ENCODE data around the gene ADAM22. TPM values are rescaled to one million over a fixed set of nuclear protein-coding genes. Genes with fewer than 3 reads are reported as not detected.
"Not testable (repeated sequence)": the region's sequence is repeated elsewhere in the genome, so short reads cannot be mapped to it uniquely, and the experiment has no call there.

Gene ADAM22, protein sequence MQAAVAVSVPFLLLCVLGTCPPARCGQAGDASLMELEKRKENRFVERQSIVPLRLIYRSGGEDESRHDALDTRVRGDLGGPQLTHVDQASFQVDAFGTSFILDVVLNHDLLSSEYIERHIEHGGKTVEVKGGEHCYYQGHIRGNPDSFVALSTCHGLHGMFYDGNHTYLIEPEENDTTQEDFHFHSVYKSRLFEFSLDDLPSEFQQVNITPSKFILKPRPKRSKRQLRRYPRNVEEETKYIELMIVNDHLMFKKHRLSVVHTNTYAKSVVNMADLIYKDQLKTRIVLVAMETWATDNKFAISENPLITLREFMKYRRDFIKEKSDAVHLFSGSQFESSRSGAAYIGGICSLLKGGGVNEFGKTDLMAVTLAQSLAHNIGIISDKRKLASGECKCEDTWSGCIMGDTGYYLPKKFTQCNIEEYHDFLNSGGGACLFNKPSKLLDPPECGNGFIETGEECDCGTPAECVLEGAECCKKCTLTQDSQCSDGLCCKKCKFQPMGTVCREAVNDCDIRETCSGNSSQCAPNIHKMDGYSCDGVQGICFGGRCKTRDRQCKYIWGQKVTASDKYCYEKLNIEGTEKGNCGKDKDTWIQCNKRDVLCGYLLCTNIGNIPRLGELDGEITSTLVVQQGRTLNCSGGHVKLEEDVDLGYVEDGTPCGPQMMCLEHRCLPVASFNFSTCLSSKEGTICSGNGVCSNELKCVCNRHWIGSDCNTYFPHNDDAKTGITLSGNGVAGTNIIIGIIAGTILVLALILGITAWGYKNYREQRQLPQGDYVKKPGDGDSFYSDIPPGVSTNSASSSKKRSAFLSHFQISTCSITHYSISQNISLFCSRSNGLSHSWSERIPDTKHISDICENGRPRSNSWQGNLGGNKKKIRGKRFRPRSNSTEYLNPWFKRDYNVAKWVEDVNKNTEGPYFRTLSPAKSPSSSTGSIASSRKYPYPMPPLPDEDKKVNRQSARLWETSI
- 0.63 and 1.2 TPM in 2 replicates for total RNA-seq

DNA sequence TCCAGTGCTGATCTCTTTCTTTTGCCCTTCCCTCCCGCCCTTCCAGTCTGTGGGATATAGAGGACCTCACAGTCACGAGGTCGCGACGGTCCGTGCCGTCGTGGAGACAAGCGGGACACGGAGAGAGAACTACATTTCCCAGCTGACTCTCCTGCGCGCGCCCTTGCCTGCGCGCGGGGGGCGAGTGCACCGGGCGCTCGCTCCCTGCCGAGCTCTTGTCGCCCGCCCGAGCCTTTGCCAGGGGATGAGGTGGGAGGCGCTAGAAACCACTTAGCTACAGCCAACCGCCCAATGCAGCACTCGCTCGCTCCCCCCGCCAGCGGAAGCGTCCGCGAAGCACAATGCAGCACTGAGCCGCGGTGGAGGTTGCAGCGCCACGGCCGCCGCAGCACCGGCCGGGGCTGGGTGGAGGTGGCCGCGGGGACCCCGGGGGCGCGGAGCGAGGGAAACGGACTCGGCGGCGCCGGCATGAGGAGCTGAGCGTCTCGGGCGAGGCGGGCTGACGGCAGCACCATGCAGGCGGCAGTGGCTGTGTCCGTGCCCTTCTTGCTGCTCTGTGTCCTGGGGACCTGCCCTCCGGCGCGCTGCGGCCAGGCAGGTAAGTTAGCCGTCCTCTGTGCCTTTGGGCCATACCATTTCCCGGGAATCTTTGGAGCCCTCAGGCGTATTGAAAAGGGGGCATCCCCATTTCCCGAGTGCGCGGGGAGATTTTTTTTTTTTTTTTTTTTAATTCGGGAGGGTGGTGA, at the start of gene ADAM22:
TSS of gene ADAM22 (plus strand) at position 299 of the 746 bp plus-strand sequence. CDS start at position 514, 215 bp downstream.
- peak; percentile 30 for DNase-seq (ENCODE audit: low read depth)
- H3K4me3 ChIP-seq (ENCODE audit: low read depth, low read length): peak within 1 kb of the TSS; percentile 67
- TF ChIP-seq, protein P1, sequence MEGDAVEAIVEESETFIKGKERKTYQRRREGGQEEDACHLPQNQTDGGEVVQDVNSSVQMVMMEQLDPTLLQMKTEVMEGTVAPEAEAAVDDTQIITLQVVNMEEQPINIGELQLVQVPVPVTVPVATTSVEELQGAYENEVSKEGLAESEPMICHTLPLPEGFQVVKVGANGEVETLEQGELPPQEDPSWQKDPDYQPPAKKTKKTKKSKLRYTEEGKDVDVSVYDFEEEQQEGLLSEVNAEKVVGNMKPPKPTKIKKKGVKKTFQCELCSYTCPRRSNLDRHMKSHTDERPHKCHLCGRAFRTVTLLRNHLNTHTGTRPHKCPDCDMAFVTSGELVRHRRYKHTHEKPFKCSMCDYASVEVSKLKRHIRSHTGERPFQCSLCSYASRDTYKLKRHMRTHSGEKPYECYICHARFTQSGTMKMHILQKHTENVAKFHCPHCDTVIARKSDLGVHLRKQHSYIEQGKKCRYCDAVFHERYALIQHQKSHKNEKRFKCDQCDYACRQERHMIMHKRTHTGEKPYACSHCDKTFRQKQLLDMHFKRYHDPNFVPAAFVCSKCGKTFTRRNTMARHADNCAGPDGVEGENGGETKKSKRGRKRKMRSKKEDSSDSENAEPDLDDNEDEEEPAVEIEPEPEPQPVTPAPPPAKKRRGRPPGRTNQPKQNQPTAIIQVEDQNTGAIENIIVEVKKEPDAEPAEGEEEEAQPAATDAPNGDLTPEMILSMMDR (conservative IDR thresholded peaks at IDR 0.05; ENCODE audit: low read depth, low read length): no peak

DNA sequence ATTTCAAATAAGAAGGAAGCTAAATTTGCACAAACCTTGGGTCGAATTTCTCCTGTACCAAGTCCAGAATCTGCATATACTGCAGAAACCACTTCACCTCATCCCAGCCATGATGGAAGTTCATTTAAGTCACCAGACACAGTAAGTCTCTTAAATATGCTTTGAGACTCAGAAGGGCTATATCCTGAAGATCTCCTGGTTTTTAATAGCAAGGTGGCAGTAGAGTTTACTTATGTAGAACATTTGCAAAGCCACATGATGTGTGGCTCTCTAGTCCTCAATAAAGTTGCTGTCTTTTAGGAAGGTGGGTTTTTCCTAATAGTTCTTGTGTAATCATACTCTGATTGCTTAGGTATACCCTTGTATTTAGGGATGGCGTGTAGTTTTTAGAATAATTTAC, 49.0 kb upstream of the ADAM22 start:
- no peak for DNase-seq (ENCODE audit: low read depth)
- H3K4me3 ChIP-seq (ENCODE audit: low read depth, low read length): no peak overlapping the region
- TF ChIP-seq, protein P1 (conservative IDR thresholded peaks at IDR 0.05; ENCODE audit: low read depth, low read length): no peak

DNA sequence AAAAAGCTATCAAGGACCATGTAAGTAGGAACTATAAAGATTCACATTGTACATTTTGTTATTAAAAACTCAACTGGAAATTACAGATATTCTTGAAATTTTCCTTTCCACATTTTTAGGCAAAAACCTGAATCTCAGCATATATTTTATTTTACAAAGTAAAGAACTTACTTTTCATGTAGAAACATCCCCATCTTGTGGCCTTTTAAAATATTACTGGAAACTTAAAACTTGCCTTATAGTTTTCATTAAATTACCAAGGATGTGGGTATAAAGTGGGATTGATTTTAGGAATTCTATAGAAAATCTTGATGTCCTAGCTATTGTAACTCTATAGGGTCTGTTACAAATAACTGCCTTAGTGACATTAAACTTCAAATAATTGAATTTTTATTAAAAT, 47.2 kb upstream of the ADAM22 start:
- H3K4me3 ChIP-seq (ENCODE audit: low read depth, low read length): no peak overlapping the region
- DNase-seq (ENCODE audit: low read depth): no peak
- TF ChIP-seq, protein P1 (conservative IDR thresholded peaks at IDR 0.05; ENCODE audit: low read depth, low read length): no peak

DNA sequence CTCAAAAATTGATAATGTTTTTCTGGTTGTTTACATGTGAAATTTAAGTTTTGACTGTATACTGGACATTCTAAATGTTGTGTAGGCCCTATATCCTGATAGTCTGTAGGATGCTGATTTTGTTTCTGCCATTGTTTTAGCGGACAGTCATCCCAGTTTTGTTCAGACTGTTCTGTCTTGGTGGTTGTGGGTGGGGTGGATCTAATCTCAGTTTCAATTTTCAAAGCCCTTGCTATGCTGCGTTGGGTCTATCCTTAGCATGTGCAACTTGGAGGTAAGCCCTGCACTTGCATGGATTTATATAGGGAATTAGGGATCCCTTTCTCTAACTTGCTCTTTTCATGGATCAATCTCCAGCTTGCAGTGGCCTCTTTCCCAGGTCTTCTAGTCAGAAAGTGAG, 38.7 kb upstream of the ADAM22 start:
- TF ChIP-seq, protein P1 (conservative IDR thresholded peaks at IDR 0.05; ENCODE audit: low read depth, low read length): no peak
- H3K4me3 ChIP-seq (ENCODE audit: low read depth, low read length): no peak overlapping the region
- DNase-seq (ENCODE audit: low read depth): no peak

DNA sequence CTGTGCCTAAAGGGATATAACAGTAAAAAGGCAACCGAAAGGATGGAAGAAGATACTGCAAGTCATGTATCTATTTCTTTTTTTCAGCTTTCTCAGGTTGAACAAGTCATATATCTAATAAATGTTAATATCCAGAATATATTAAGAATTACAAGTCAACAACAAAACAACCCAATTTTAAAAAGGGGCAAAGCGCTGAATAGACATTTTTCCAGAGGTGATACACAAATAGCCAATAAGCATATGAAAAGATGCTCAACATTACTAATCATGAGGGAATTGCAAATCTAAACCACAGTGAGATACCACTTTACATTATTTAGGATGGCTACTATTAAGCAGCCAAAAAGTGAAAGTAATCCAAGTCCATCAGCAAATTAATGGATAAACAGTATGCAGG, 34.8 kb upstream of the ADAM22 start:
- no peak overlapping the region for H3K4me3 ChIP-seq (ENCODE audit: low read depth, low read length)
- no peak for DNase-seq (ENCODE audit: low read depth)
- TF ChIP-seq, protein P1 (conservative IDR thresholded peaks at IDR 0.05; ENCODE audit: low read depth, low read length): no peak

DNA sequence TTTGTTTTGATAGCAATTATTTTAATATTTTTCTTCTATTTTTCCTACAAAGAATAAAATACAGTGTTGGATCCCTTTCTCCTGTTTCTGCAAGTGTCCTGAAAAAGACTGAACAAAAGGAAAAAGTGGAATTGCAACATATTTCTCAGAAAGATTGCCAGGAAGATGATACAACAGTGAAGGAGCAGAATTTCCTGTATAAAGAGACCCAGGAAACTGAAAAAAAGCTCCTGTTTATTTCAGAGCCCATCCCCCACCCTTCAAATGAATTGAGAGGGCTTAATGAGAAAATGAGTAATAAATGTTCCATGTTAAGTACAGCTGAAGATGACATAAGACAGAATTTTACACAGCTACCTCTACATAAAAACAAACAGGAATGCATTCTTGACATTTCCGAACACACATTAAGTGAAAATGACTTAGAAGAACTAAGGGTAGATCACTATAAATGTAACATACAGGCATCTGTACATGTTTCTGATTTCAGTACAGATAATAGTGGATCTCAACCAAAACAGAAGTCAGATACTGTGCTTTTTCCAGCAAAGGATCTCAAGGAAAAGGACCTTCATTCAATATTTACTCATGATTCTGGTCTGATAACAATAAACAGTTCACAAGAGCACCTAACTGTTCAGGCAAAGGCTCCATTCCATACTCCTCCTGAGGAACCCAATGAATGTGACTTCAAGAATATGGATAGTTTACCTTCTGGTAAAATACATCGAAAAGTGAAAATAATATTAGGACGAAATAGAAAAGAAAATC, 26.7 kb upstream of the ADAM22 start:
- not testable (repeated sequence) for H3K4me3 ChIP-seq (ENCODE audit: low read depth, low read length); DNase-seq (ENCODE audit: low read depth)

DNA sequence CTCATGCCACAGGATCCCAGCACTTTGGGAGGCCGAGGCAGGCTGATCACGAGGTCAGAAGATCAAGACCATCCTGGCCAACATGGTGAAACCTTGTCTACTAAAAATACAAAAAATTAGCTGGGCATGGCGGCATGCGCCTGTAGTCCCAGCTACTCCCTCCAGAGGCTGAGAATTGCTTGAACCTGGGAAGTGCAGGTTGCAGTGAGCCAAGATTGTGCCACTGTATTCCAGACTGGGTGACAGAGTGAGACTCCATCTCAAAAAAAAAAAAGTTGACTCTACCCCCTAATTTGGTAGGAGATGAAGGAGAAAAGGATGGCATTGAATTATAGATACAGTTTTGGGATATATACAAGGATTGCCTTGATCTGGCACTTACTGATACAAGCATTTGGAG, 25.2 kb upstream of the ADAM22 start:
- not testable (repeated sequence) for H3K4me3 ChIP-seq (ENCODE audit: low read depth, low read length); DNase-seq (ENCODE audit: low read depth)
